ENCODE measurements around the gene AARS2.

- TF ChIP-seq CTCF (IDR thresholded peaks at IDR 0.05) = no peak
- no peak for TF ChIP-seq POLR2A (IDR thresholded peaks at IDR 0.05)
These were observed 29.0 kb downstream of the AARS2 start for GRCh38 chr6:44284121-44284520.
